DOHH2 (cell line): ENCODE data around the gene ZNF254.

Experiments used
- EZH2phosphoT487 ChIP-seq: fragments of 200-600 bp; sonication (generic); IDR thresholded peaks from 2 replicates; pipeline ENCODE4 v1.6.1; 2017; ENCODE audit warnings: borderline replicate concordance, mild to moderate bottlenecking, antibody characterized with exemption, low read length, moderate library complexity, mixed read lengths
- TF ChIP-seq, protein P1 (sequence below): fragments of 200-600 bp; sonication (generic); IDR thresholded peaks from one replicate; pipeline ENCODE4 v1.5.1; 2014; ENCODE audit warnings: antibody characterized with exemption, mild to moderate bottlenecking, low read depth, low read length; ENCODE audit not compliant: poor library complexity, severe bottlenecking

DNA sequence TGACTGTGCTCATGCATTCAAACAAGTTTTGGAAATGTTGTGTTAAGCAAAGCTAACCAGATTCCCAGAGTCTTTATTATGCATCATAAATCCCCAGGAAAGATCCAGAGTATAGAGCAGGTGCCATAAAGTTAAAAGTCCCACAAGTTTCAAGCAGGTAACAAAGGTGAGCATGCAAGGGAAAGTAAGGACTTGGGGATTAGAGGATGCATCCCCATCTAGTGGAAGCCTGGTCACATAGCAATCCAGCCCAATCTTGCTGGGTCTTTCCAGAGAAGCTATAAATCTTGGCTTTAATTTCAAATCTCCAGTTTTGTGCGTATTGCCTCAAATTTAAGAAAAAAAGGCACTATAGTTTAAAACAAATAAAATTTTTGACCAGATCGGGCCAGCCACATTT lies 72.7 kb downstream of the ZNF254 start:
- TF ChIP-seq, protein P1, sequence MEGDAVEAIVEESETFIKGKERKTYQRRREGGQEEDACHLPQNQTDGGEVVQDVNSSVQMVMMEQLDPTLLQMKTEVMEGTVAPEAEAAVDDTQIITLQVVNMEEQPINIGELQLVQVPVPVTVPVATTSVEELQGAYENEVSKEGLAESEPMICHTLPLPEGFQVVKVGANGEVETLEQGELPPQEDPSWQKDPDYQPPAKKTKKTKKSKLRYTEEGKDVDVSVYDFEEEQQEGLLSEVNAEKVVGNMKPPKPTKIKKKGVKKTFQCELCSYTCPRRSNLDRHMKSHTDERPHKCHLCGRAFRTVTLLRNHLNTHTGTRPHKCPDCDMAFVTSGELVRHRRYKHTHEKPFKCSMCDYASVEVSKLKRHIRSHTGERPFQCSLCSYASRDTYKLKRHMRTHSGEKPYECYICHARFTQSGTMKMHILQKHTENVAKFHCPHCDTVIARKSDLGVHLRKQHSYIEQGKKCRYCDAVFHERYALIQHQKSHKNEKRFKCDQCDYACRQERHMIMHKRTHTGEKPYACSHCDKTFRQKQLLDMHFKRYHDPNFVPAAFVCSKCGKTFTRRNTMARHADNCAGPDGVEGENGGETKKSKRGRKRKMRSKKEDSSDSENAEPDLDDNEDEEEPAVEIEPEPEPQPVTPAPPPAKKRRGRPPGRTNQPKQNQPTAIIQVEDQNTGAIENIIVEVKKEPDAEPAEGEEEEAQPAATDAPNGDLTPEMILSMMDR: peak; percentile 47
- no peak for TF ChIP-seq EZH2phosphoT487
